GM19463 (cell line): ENCODE measurements around the gene GDF7.

ENCODE experiments used
- ATAC-seq: cut with Tn5 transposase; IDR thresholded peaks from one replicate; pipeline ENCODE4 v1.9.1; 2021; ENCODE audit warnings: mild to moderate bottlenecking, moderate library complexity; ENCODE audit not compliant: unreplicated experiment

Gene GDF7

GRCh38 chr2:20642055-20642971 is 24.6 kb upstream of the GDF7 start:
- ATAC-seq, result peak; percentile 99

GRCh38 chr2:20643060-20643459 is 23.9 kb upstream of the GDF7 start:
- no peak for ATAC-seq

GRCh38 chr2:20643826-20644225 is 23.1 kb upstream of the GDF7 start:
- ATAC-seq, result no peak

- no peak for ATAC-seq
Observed at GRCh38 chr2:20645301-20645701, 21.6 kb upstream of the GDF7 start.

- ATAC-seq, result no peak
Observed at GRCh38 chr2:20645761-20646160, 21.2 kb upstream of the GDF7 start.

- ATAC-seq, result no peak
Observed at GRCh38 chr2:20646446-20646845, 20.5 kb upstream of the GDF7 start.

- ATAC-seq, result no peak
Observed at GRCh38 chr2:20647211-20647610, 19.7 kb upstream of the GDF7 start.

GRCh38 chr2:20647738-20648137 is 19.2 kb upstream of the GDF7 start:
- ATAC-seq, result no peak

GRCh38 chr2:20648206-20648605 is 18.7 kb upstream of the GDF7 start:
- ATAC-seq, result no peak

GRCh38 chr2:20648831-20649230 is 18.1 kb upstream of the GDF7 start:
- no peak for ATAC-seq

GRCh38 chr2:20649576-20649975 is 17.4 kb upstream of the GDF7 start:
- no peak for ATAC-seq

GRCh38 chr2:20649976-20650375 is 17.0 kb upstream of the GDF7 start:
- ATAC-seq, result no peak

GRCh38 chr2:20650393-20650876 is 16.5 kb upstream of the GDF7 start:
- peak; percentile 8 for ATAC-seq

- ATAC-seq, result peak; percentile 94
Observed at GRCh38 chr2:20650877-20651730, 15.8 kb upstream of the GDF7 start, which contains the start of gene HS1BP3. Gene HS1BP3, minus strand, starts transcription at chr2:20651098. Its CDS starts 35 bp downstream, at chr2:20651063.

- ATAC-seq, result no peak
Observed at GRCh38 chr2:20651731-20652099, 15.2 kb upstream of the GDF7 start.

GRCh38 chr2:20652141-20652540 is 14.8 kb upstream of the GDF7 start:
- no peak for ATAC-seq

GRCh38 chr2:20652673-20653575 is 14.0 kb upstream of the GDF7 start:
- ATAC-seq, result no peak

GRCh38 chr2:20653695-20654534 is 13.0 kb upstream of the GDF7 start:
- ATAC-seq, result no peak

- ATAC-seq, result no peak
Observed at GRCh38 chr2:20654535-20654813, 12.5 kb upstream of the GDF7 start.

- no peak for ATAC-seq
Observed at GRCh38 chr2:20656561-20656960, 10.4 kb upstream of the GDF7 start.
